HG03045 (cell line): Measurements from ENCODE around the gene FBN2.
"Not testable (repeated sequence)": the region's sequence is repeated elsewhere in the genome, so short reads cannot be mapped to it uniquely, and the experiment has no call there.

Experiments
- ATAC-seq: cut with Tn5 transposase; IDR thresholded peaks from one replicate; pipeline ENCODE4 v1.9.1; 2021; ENCODE audit warnings: mild to moderate bottlenecking, moderate library complexity; ENCODE audit not compliant: unreplicated experiment

The FBN2 gene

GRCh38 chr5:128480158-128480557 lies 57.9 kb downstream of the FBN2 start:
- no peak for ATAC-seq

- no peak for ATAC-seq
Measured at GRCh38 chr5:128478386-128479368, 59.4 kb downstream of the FBN2 start.

GRCh38 chr5:128477944-128478343 lies 60.1 kb downstream of the FBN2 start:
- no peak for ATAC-seq

- ATAC-seq = no peak
Measured at GRCh38 chr5:128475693-128476092, 62.4 kb downstream of the FBN2 start.

- ATAC-seq = no peak
Measured at GRCh38 chr5:128472919-128473318, 65.1 kb downstream of the FBN2 start.

- no peak for ATAC-seq
Measured at GRCh38 chr5:128472036-128472435, 66.0 kb downstream of the FBN2 start.

- no peak for ATAC-seq
Measured at GRCh38 chr5:128470663-128471062, 67.4 kb downstream of the FBN2 start.

GRCh38 chr5:128469912-128470311 lies 68.1 kb downstream of the FBN2 start:
- ATAC-seq = no peak

- ATAC-seq = no peak
Measured at GRCh38 chr5:128466980-128467379, 71.1 kb downstream of the FBN2 start.

- no peak for ATAC-seq
Measured at GRCh38 chr5:128466554-128466953, 71.5 kb downstream of the FBN2 start.

GRCh38 chr5:128464596-128464995 lies 73.4 kb downstream of the FBN2 start:
- no peak for ATAC-seq

GRCh38 chr5:128462330-128462729 lies 75.7 kb downstream of the FBN2 start:
- ATAC-seq = no peak

GRCh38 chr5:128457147-128457915 lies 80.7 kb downstream of the FBN2 start:
- ATAC-seq = not testable (repeated sequence)

- ATAC-seq = no peak
Measured at GRCh38 chr5:128455841-128456361, 82.1 kb downstream of the FBN2 start.

GRCh38 chr5:128453121-128453520 lies 84.9 kb downstream of the FBN2 start:
- ATAC-seq = no peak

GRCh38 chr5:128447224-128447623 lies 90.8 kb downstream of the FBN2 start:
- not testable (repeated sequence) for ATAC-seq

- no peak for ATAC-seq
Measured at GRCh38 chr5:128441941-128442350, 96.1 kb downstream of the FBN2 start.

GRCh38 chr5:128441165-128441564 lies 96.9 kb downstream of the FBN2 start:
- no peak for ATAC-seq

- no peak for ATAC-seq
Measured at GRCh38 chr5:128436749-128437188, 101.3 kb downstream of the FBN2 start.

GRCh38 chr5:128435861-128436260 lies 102.2 kb downstream of the FBN2 start:
- ATAC-seq = no peak

- no peak for ATAC-seq
Measured at GRCh38 chr5:128434993-128435392, 103.1 kb downstream of the FBN2 start.
